PC-3 (cell line): ENCODE data around the gene DNAJC1.

Experiments used
- CTCF ChIP-seq: fragments of 300-600 bp; sonication (generic); conservative IDR thresholded peaks from 2 replicates; pipeline ENCODE4 v1.5.1; 2017; ENCODE audit warnings: antibody characterized with exemption, low read depth, mild to moderate bottlenecking, low read length
- EZH2 ChIP-seq: fragments of 300-600 bp; sonication (generic); IDR thresholded peaks from one replicate; pipeline ENCODE4 v1.6.1; 2017; ENCODE audit warnings: antibody characterized with exemption, mild to moderate bottlenecking, low read length; ENCODE audit not compliant: unreplicated experiment
- EZH2phosphoT487 ChIP-seq: fragments of 300-600 bp; sonication (generic); IDR thresholded peaks from 2 replicates; pipeline ENCODE4 v1.6.1; 2018; ENCODE audit warnings: mild to moderate bottlenecking, antibody characterized with exemption, low read length, borderline replicate concordance

- no peak for TF ChIP-seq CTCF
- no peak for TF ChIP-seq EZH2
- no peak for TF ChIP-seq EZH2phosphoT487
Observed at GRCh38 chr10:21969326-21970287, 33.9 kb downstream of the DNAJC1 start.
